Measurements from ENCODE around the gene SYMPK.

Gene SYMPK

DNA sequence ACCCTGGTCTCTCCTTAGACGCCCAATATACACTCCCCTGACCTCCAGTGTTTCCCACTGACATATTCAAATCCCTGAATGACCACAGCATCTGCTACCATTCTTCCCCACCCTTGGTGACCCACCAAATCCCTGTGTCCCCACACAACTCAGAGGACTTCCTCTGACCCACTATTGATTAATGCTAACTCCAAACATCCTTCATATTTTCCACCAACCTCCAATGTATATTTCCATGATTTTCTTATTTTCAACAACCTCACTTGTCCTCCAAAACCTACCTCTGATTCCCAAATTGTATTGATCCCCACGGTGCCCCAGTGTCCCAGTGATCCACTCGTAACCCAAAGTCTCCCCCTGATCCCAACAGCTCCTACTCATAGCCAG, 69.8 kb downstream of the SYMPK start:
- DNase-seq (ENCODE audit: extremely low read depth, low read depth): no peak
- TF ChIP-seq, protein P1, sequence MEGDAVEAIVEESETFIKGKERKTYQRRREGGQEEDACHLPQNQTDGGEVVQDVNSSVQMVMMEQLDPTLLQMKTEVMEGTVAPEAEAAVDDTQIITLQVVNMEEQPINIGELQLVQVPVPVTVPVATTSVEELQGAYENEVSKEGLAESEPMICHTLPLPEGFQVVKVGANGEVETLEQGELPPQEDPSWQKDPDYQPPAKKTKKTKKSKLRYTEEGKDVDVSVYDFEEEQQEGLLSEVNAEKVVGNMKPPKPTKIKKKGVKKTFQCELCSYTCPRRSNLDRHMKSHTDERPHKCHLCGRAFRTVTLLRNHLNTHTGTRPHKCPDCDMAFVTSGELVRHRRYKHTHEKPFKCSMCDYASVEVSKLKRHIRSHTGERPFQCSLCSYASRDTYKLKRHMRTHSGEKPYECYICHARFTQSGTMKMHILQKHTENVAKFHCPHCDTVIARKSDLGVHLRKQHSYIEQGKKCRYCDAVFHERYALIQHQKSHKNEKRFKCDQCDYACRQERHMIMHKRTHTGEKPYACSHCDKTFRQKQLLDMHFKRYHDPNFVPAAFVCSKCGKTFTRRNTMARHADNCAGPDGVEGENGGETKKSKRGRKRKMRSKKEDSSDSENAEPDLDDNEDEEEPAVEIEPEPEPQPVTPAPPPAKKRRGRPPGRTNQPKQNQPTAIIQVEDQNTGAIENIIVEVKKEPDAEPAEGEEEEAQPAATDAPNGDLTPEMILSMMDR (IDR thresholded peaks at IDR 0.05; ENCODE audit: low read depth, low read length, missing control alignments): no peak
- H3K4me3 ChIP-seq (replicated peaks; ENCODE audit: low read depth, low read length): no peak overlapping the region

DNA sequence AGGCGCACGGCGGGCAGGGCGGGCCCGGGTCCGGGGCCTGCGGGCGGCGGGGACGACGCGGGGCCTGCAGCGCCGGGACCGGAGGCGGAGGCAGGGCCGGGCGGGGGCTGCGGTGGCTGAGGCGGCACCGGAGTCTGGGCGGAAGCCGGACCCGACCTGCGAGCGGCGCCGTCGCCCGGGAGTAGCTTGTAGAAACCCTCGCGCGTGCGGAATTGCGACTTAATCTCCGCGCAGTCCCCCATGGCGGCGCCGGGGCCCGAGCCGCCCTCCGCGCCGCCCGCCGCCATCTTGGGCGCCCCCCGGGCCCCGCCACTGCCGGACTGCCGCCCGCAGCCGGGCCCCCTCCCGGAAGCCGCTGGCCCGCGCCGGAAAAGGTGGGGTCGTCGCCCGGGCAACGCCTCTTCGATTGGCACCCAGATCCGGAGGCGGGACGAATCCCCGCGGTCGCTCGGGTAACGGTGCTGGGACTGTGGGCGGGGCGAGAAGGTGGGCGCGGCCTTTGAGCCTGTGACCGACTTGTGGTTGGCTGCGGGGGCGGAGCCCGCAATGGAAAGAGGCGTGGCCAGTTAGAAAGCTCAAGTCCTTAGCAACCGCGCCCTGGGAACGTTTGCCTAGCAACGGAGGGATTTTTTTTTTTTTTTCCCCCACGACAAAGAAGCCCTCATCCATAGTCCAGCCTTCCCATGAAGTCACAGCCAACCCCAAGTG, 70.3 kb downstream of the SYMPK start, which contains the start of gene DMWD:
Gene DMWD, minus strand, starts transcription at position 376 of the 708 bp plus-strand sequence. Its CDS starts 89 bp downstream, at position 287.
- TF ChIP-seq, protein P1 (IDR thresholded peaks at IDR 0.05; ENCODE audit: low read depth, low read length, missing control alignments): no peak
- DNase-seq (ENCODE audit: extremely low read depth, low read depth): peak; percentile 95

DNA sequence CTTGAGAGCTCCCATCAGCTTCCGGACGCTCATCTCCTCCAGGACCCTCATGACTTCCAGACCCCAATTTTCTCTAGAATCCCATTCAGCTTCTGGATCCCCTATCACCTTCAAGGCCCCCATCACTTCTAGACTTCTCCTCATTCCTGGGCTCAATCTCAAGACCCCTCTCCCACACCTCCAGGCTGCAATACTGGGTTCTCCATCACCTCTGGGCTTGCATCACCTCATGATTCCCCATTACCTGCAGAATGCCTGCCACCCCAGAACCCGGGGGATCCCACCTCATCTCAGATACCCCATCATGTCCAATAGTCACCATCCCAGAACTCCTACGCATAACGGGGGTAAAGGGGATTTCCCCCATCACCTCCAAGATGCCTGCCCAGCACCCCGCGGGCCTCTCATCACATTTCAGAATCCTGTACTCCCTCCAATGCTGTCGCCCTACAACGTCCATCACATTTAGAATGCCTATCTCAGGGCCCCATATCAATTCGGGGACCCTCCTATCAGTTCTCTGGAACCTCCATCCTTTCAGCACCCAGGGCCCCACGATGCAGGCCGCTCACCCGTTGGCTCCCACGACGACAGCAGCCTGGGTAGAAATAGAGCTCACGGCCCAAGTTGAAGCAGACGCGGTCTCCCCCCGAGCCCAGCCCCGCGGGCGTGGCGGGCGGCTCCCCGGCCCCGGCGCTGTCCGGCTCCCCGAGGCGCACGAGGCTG, 71.0 kb downstream of the SYMPK start:
- no peak for DNase-seq (ENCODE audit: extremely low read depth, low read depth)
- TF ChIP-seq, protein P1 (IDR thresholded peaks at IDR 0.05; ENCODE audit: low read depth, low read length, missing control alignments): no peak
- H3K4me3 ChIP-seq (replicated peaks; ENCODE audit: low read depth, low read length): peak overlapping the region; percentile 90

More for the DNA sequence above, 70.3 kb downstream of the SYMPK start, which contains the start of gene DMWD:
- peak within 1 kb of the TSS; percentile 90 for H3K4me3 ChIP-seq (replicated peaks; ENCODE audit: low read depth, low read length)

DNA sequence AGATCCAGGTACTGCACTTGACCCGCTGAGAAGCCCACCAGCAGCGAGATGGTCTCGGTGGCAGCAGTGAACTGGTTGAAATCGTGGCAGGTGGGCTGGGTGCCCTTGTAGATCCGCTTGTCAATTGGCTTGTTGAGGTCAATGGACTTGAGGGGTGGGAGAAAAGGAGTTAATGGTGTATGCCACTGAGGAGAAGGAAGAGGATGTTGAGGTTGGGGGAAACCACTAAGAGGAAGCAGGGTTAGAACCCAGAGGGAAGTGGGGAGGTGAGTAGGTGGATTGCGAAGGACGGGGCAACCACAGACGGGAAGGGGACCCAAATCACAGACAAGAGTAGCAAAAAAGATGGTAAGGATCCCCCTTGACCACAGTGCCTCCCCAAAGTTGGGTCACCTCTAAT, 72.0 kb downstream of the SYMPK start:
- no peak for DNase-seq (ENCODE audit: extremely low read depth, low read depth)
- TF ChIP-seq, protein P1 (IDR thresholded peaks at IDR 0.05; ENCODE audit: low read depth, low read length, missing control alignments): no peak
- peak overlapping the region; percentile 90 for H3K4me3 ChIP-seq (replicated peaks; ENCODE audit: low read depth, low read length)

DNA sequence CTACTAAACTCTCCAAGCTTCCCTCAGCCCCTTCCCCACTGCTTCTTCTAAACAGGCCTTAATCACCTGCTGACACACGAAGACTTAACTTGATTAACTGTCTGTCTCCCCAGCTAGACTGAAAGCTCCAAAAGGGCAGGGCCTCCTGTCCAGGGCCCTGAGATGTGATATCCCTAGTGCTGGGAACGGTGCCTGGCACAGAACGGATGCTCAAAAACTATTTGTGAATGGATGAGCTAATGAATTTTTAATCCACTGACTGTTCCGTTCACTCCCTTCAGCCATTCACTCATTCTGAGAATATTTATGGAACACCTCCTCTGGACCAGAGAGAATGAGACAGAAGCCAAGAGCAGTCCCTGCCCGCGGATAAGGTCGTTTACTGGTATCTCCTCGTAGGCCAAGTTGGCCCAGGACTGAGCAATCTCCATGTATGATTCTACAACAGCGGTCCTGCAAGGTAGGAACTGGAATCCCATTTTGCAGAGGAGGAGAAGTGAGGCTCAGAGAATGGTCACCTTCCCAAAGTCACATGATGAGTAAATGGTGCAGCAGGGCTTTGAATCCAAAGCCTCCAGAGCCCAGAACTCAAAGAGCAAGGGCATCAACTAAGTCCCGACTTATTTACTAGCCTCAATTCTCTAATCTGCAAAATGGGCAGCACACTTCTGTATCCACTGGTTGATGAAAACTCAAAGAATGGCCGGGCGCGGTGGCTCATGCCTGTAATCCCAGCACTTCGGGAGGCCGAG, 73.7 kb downstream of the SYMPK start:
- TF ChIP-seq, protein P1 (IDR thresholded peaks at IDR 0.05; ENCODE audit: low read depth, low read length, missing control alignments): no peak
- DNase-seq (ENCODE audit: extremely low read depth, low read depth): no peak
- no peak overlapping the region for H3K4me3 ChIP-seq (replicated peaks; ENCODE audit: low read depth, low read length)

DNA sequence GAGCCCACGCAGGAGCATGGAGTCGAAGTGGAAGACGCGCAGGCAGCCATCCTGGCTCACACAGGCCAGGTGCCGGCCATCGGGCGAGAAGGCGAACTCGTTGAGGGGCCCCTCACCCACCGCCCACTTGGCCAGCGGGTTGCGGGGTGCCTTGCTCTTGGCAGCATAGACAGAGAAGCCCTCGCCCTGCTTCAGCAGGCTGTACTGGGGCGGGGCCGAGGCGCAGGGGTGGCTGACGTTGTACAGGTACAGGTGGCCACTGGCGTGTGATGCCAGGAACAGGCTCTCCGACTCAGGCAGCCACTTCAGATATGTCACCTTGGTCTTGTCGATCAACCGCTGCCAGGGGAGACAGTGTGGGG, 76.4 kb downstream of the SYMPK start:
- no peak overlapping the region for H3K4me3 ChIP-seq (replicated peaks; ENCODE audit: low read depth, low read length)
- DNase-seq (ENCODE audit: extremely low read depth, low read depth): no peak
- TF ChIP-seq, protein P1 (IDR thresholded peaks at IDR 0.05; ENCODE audit: low read depth, low read length, missing control alignments): no peak

Data from HFF-Myc (cell line).